Measurements from ENCODE around the gene LCNL1. TPM values are rescaled to one million over a fixed set of nuclear protein-coding genes. Genes with fewer than 3 reads are reported as not detected.

LCNL1 gene
- total and polyA plus RNA-seq, 2 of the 13 experiments (the other 11 are each of a cell fraction or from before 2014, with no cell fraction given): not detected

- no peak for TF ChIP-seq ZBTB40 (IDR thresholded peaks at IDR 0.05)
- peak; percentile 11; the same call in 1 of the 2 replicates for TF ChIP-seq ZBTB40 (CRISPR knock-in tag; IDR thresholded peaks at IDR 0.05)
- TF ChIP-seq MZF1 (CRISPR knock-in tag; IDR thresholded peaks at IDR 0.05; ENCODE audit: borderline replicate concordance): no peak
- TF ChIP-seq ZNF792 (CRISPR knock-in tag; IDR thresholded peaks at IDR 0.05): peak; percentile 43; the same call in 1 of the 2 replicates
- TF ChIP-seq POGK (CRISPR knock-in tag; conservative IDR thresholded peaks at IDR 0.05): peak; percentile 35; the same call in 1 of the 2 replicates
- no peak for TF ChIP-seq ZNF737 (CRISPR knock-in tag; IDR thresholded peaks at IDR 0.05; ENCODE audit: borderline replicate concordance)
- peak; percentile 68 for TF ChIP-seq NR2F6 (IDR thresholded peaks at IDR 0.05)
- TF ChIP-seq NR2F6 (CRISPR knock-in tag; IDR thresholded peaks at IDR 0.05): peak; percentile 79
- TF ChIP-seq CC2D1A (CRISPR knock-in tag; IDR thresholded peaks at IDR 0.05): no peak
- peak; percentile 30; the same call in 1 of the 2 replicates for TF ChIP-seq KDM2A (CRISPR knock-in tag; IDR thresholded peaks at IDR 0.05; ENCODE audit: borderline replicate concordance, low read depth)
- no peak for TF ChIP-seq ZNF619 (CRISPR knock-in tag; IDR thresholded peaks at IDR 0.05)
- TF ChIP-seq ZNF572 (CRISPR knock-in tag; IDR thresholded peaks at IDR 0.05): 0 out of 2 replicates have a peak, but pooled peaks have one; percentile 10
- TF ChIP-seq ZNF724P (CRISPR knock-in tag; IDR thresholded peaks at IDR 0.05; ENCODE audit: borderline replicate concordance): no peak
- TF ChIP-seq ZNF574 (CRISPR knock-in tag; IDR thresholded peaks at IDR 0.05): peak; percentile 54; the same call in 1 of the 2 replicates
- 0 out of 2 replicates have a peak, but pooled peaks have one; percentile 7 for TF ChIP-seq FOXO1 (CRISPR knock-in tag; IDR thresholded peaks at IDR 0.05)
- TF ChIP-seq ZMYM2 (CRISPR knock-in tag; IDR thresholded peaks at IDR 0.05): no peak
Observed at GRCh38 chr9:137029058-137029936, 46.5 kb downstream of the LCNL1 start (continued).
